ENCODE data around the gene MEIOB. TPM values are rescaled to one million over a fixed set of nuclear protein-coding genes. Genes with fewer than 3 reads are reported as not detected.

MEIOB gene
- total RNA-seq, 1 experiment from 2014 or later = not detected

DNA sequence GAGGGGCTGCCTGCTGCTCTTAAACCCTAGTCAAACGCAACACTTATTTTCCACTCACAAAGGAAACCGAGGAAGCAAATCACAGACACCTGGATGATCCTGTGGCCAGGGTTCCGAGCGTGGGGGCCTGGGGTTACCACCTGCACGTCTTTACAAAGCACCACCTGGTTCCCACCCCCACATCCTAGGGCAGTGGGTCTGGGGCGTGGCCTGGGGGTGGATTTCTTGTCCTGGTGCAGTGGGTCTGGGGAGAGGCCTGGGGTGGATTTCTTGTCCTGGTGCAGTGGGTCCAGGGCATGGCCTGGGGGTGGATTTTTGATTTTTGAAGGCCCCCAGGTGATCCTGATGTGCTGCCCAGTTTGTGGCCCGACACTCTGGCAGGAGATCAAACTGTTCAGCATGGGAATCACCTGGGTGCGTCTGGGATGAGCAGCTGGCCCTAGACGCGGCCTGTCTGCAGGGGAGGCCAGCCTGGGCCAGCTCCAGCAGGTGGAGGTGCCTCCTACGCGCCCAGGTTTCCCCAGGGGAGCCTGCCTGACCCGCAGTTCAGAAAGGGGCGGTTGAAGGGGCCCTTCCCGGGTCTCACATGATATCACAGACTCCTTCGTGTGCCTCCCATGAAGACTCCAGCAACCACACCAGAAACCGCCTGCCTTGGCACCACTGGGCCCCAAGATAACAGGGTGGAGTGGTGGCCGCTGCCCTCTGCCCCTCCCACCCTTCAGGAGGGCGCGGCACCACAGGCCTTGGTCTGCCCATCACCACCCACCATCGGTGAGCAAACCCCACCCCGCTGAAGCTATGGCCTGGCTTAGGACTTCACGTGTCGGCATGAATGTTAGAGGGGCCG, 51.6 kb downstream of the MEIOB start:
- H4K20me1 ChIP-seq (ENCODE audit: low read length) = no peaks in the 10 kb centered on the region
- BruUV-seq (replicated peaks) = no TSS peak
- H3K9me2 ChIP-seq (replicated peaks; ENCODE audit: low read length) = no peaks in the 10 kb centered on the region
- H3K9ac ChIP-seq (ENCODE audit: low read length) = no peak overlapping the region
- no peak for TF ChIP-seq EZH2phosphoT487 (IDR thresholded peaks at IDR 0.05; ENCODE audit: borderline replicate concordance, low read length)
- TF ChIP-seq, protein P1, sequence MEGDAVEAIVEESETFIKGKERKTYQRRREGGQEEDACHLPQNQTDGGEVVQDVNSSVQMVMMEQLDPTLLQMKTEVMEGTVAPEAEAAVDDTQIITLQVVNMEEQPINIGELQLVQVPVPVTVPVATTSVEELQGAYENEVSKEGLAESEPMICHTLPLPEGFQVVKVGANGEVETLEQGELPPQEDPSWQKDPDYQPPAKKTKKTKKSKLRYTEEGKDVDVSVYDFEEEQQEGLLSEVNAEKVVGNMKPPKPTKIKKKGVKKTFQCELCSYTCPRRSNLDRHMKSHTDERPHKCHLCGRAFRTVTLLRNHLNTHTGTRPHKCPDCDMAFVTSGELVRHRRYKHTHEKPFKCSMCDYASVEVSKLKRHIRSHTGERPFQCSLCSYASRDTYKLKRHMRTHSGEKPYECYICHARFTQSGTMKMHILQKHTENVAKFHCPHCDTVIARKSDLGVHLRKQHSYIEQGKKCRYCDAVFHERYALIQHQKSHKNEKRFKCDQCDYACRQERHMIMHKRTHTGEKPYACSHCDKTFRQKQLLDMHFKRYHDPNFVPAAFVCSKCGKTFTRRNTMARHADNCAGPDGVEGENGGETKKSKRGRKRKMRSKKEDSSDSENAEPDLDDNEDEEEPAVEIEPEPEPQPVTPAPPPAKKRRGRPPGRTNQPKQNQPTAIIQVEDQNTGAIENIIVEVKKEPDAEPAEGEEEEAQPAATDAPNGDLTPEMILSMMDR (conservative IDR thresholded peaks at IDR 0.05; ENCODE audit: low read depth, low read length) = no peak
- no peak for TF ChIP-seq EZH2 (IDR thresholded peaks at IDR 0.05; ENCODE audit: low read length, unreplicated experiment)
- H3K36me3 ChIP-seq (ENCODE audit: low read depth, low read length) = peaks cover 4% of the 10 kb centered on the region; the same call in 1 of the 2 replicates
- intact Hi-C loops (cut with micrococcal nuclease) = no loop called here
- peaks cover 5% of the 10 kb centered on the region; the same call in 1 of the 2 replicates for H3K4me1 ChIP-seq (ENCODE audit: insufficient read depth, low read length)
- ATAC-seq (no peak), DNase-seq (no peak)
- H3K4me2 ChIP-seq (ENCODE audit: low read length) = no peak overlapping the region
- peaks cover 9% of the 10 kb centered on the region for H3K79me2 ChIP-seq (ENCODE audit: low read length)
- H2AFZ ChIP-seq (ENCODE audit: low read length) = no peak overlapping the region
- H3K27me3 ChIP-seq (ENCODE audit: low read length) = no peaks in the 10 kb centered on the region
- no peak overlapping the region for H3K4me3 ChIP-seq (ENCODE audit: low read length)
- no peak overlapping the region for H3K27ac ChIP-seq (ENCODE audit: low read length)
- H3F3A ChIP-seq (ENCODE audit: low read length, unreplicated experiment) = no peaks in the 10 kb centered on the region
- no peaks in the 10 kb centered on the region for H3K9me3 ChIP-seq (ENCODE audit: low read length)
- ChIA-PET POLR2A (ENCODE audit: unreplicated experiment) (no interaction called here), CTCF (interaction anchor here (0.6 kb wide), 1 partner anchor 111 kb away, joined by 3 read pairs; no protein-coding TSS in a partner anchor)

- Histone ChIP-seq H3K79me2 (ENCODE audit: low read length) (peaks cover 4% of the 10 kb centered on the region; the same call in 1 of the 2 replicates), H4K20me1 (ENCODE audit: low read length) (no peaks in the 10 kb centered on the region), H3K4me2 (ENCODE audit: low read length) (no peak overlapping the region), H3K9ac (ENCODE audit: low read length) (no peak overlapping the region), H3K9me2 (replicated peaks; ENCODE audit: low read length) (no peaks in the 10 kb centered on the region), H3K9me3 (ENCODE audit: low read length) (no peaks in the 10 kb centered on the region), H3K4me3 (ENCODE audit: low read length) (no peak overlapping the region), H3F3A (ENCODE audit: low read length, unreplicated experiment) (no peaks in the 10 kb centered on the region), H2AFZ (ENCODE audit: low read length) (no peak overlapping the region), H3K36me3 (ENCODE audit: low read depth, low read length) (peaks cover 4% of the 10 kb centered on the region; the same call in 1 of the 2 replicates), H3K27ac (ENCODE audit: low read length) (no peak overlapping the region), H3K4me1 (ENCODE audit: insufficient read depth, low read length) (peaks cover 5% of the 10 kb centered on the region; the same call in 1 of the 2 replicates), H3K27me3 (ENCODE audit: low read length) (no peaks in the 10 kb centered on the region)
- POLR2A ChIA-PET (ENCODE audit: unreplicated experiment) = no interaction called here
- intact Hi-C loops (cut with micrococcal nuclease) = no loop called here
- no TSS peak for BruUV-seq (replicated peaks)
- TF ChIP-seq, protein P1 (conservative IDR thresholded peaks at IDR 0.05; ENCODE audit: low read depth, low read length) = no peak
- no peak for TF ChIP-seq EZH2phosphoT487 (IDR thresholded peaks at IDR 0.05; ENCODE audit: borderline replicate concordance, low read length)
- TF ChIP-seq EZH2 (IDR thresholded peaks at IDR 0.05; ENCODE audit: low read length, unreplicated experiment) = no peak
- DNase-seq = no peak
- CTCF ChIA-PET = no interaction called here
- no peak for ATAC-seq
These were observed 52.4 kb downstream of the MEIOB start for GRCh38 chr16:1819611-1820010.
